Tracheal epithelial cell (primary cell): ENCODE results near the gene TP53TG3B. TPM values are rescaled to one million over a fixed set of nuclear protein-coding genes. Genes with fewer than 3 reads are reported as not detected.

Source experiments
- total RNA-seq: library from RNA; depleted of rRNA; stranded (reverse); fragments of >200 nt; gene quantifications from 2 replicates; pipeline ENCODE4 v1.2.1, GENCODE V29; 2014

Gene TP53TG3B
- total RNA-seq, result under 0.01 TPM in 1 of 2 replicates, not detected in the other

DNA sequence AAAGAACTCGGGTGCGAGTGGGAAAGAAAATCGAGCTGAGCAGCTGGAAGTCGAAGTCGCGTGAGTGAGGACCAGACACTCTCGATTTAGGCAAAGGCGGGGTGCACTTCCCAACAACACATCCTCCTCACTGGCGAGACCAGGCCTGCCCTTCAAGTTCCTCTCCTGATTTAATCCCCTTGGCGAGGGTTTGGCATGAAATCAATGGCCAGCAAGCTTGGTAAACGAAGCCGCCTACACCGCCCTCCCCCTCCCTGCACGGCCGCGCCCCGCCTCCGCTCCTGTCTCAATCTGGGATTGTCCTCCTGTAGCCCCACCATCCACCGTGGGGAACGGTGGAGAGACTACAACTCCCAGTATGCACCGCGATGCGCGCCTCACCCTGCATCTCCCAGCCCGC is at the start of gene TP53TG3B:
Gene TP53TG3B, plus strand, starts transcription at position 301 of the 400 bp plus-strand sequence. Its CDS starts 68 bp downstream, at position 369.

Other genes with a start within 250 kb of the TP53TG3B start
- under 0.01 TPM in 1 of 2 replicates, not detected in the other for gene TP53TG3C, start 166.6 kb upstream of the TP53TG3B start, total RNA-seq
- gene TP53TG3E, start 56.5 kb upstream of the TP53TG3B start, total RNA-seq, result not detected in 2 replicates
- gene TP53TG3F, start 98.8 kb downstream of the TP53TG3B start, total RNA-seq, result not detected in 2 replicates